IPS DF 4.7 (cell line): ENCODE data around the gene ANAPC2.

ENCODE experiments used
- DNase-seq: peaks from one replicate; pipeline ENCODE4 v3.0.0-alpha.2; 2013; ENCODE audit warnings: low spot score; ENCODE audit errors: extremely low read depth

ANAPC2 gene

GRCh38 chr9:137193771-137194170, 5.4 kb upstream of the ANAPC2 start:
- DNase-seq, result no peak

GRCh38 chr9:137192859-137193258, 4.5 kb upstream of the ANAPC2 start:
- no peak for DNase-seq

- DNase-seq, result no peak
These were observed 4.1 kb upstream of the ANAPC2 start for GRCh38 chr9:137192448-137192780.

GRCh38 chr9:137191691-137192447, 3.5 kb upstream of the ANAPC2 start:
- no peak for DNase-seq

GRCh38 chr9:137191245-137191644, 2.9 kb upstream of the ANAPC2 start:
- DNase-seq, result no peak

- DNase-seq, result no peak
These were observed 2.0 kb upstream of the ANAPC2 start for GRCh38 chr9:137190315-137190856.

- DNase-seq, result no peak
These were observed 1.2 kb upstream of the ANAPC2 start for GRCh38 chr9:137189297-137190295.

GRCh38 chr9:137188086-137188489, 272 bp downstream of the ANAPC2 start:
- no peak for DNase-seq

GRCh38 chr9:137187386-137187785, 974 bp downstream of the ANAPC2 start:
- no peak for DNase-seq

GRCh38 chr9:137186385-137186784, 2.0 kb downstream of the ANAPC2 start:
- no peak for DNase-seq

GRCh38 chr9:137185921-137186320, 2.4 kb downstream of the ANAPC2 start:
- no peak for DNase-seq

- no peak for DNase-seq
These were observed 3.3 kb downstream of the ANAPC2 start for GRCh38 chr9:137184881-137185660.

- DNase-seq, result no peak
These were observed 4.3 kb downstream of the ANAPC2 start for GRCh38 chr9:137183980-137184595.

GRCh38 chr9:137182836-137183235, 5.5 kb downstream of the ANAPC2 start:
- DNase-seq, result no peak

- no peak for DNase-seq
These were observed 6.7 kb downstream of the ANAPC2 start for GRCh38 chr9:137181680-137182079.

GRCh38 chr9:137180491-137180890, 7.9 kb downstream of the ANAPC2 start:
- DNase-seq, result no peak

- DNase-seq, result no peak
These were observed 8.6 kb downstream of the ANAPC2 start for GRCh38 chr9:137179761-137180160.

- no peak for DNase-seq
These were observed 9.3 kb downstream of the ANAPC2 start for GRCh38 chr9:137178939-137179630.

- DNase-seq, result no peak
These were observed 10.0 kb downstream of the ANAPC2 start for GRCh38 chr9:137178201-137178938.
